ENCODE results near the gene TNN.

TNN gene

DNA sequence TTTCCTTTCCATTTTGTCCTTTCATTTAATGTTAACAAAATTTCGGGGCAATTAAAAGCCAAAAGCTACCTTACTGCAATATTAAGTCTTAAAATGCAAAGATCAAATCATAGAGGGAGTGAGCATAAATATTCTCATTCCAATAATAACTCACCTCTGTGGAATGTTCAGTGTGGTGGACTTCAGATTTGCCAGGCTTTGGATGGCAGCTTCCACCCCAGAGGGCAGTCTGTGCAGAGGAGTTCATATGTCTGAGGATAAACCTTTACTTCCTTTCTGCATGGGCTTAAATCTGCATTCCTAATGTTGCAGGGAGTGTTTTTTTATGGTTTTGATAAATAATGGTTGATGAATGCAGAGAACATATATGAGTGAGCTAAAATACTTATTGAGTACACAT, 108.6 kb downstream of the TNN start:
- DNase-seq (ENCODE audit: low read depth in 2 of 2): no peak

DNA sequence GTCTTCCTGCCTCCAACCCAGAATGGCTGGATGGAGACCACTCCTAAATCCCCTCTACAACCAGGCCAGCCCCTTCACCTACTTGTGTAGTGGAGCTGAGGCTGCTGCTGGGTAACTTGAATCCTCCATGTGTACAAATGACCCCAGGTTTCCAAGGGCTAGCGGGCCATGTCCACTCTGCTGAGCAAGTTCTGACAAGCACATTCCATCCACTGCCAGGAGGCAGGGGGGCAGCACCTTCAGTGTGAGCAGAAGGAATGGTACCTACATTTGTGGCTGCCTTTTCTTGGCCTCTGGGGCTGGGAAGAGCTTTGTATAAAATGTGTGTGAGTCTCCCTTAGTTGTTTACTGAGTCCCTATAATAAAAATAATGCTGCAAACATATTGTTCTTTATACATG, 110.4 kb downstream of the TNN start:
- DNase-seq (ENCODE audit: low read depth in 2 of 2): no peak

DNA sequence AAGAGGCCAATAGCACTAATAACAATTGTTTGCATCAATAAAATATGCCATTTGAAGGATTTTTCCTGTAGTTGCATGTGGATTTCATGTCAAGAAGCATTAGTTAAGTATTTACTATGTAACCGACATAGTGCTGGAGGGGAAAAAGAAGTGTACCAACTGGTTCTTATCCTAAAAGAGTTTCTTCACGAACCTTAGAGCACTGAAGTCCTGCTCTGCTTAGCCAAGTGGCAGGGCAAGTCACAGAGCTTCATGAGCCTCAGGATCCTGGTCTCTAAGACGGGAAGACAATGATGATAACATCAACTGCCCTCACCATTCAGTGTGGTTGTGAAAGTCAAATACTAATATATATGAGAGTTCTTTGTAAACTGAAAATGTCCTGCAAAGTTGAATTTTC, 110.8 kb downstream of the TNN start:
- no peak for DNase-seq (ENCODE audit: low read depth in 2 of 2)

DNA sequence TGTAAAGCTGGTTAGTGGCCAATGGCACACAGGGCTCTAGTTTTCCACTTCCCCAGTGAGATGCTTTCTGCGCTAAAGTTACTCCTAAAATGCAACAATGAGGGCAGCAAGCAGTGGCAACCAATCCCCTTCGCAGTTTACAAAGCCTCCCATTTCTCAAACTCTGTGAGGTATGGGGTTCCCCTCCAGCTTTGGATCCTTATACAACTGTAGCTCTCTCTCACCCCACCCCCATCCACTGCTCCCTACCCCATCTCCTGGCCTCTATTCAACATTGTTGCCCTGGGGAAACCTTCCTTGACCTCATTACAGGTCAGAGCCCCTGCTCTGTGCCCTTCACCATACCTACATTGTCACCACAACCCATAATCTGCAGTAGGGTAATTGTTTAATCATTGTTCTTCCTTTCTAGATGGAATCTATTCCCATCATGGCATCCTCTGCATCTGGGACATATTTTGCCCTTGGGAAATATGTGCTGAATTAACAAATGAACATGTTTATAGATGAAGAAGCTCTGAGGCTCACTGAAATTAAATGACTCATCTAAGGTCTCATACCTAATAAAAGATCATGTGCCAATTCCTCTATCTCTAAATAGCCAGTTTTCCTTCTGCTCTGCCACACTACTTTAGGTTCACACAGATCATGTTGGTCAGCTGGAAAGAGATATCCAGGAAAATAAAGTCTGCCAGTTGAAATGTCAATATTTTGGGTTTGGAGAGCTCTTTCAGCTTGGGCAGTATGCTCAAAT, 112.4 kb downstream of the TNN start:
- no peak for DNase-seq (ENCODE audit: low read depth in 2 of 2)

DNA sequence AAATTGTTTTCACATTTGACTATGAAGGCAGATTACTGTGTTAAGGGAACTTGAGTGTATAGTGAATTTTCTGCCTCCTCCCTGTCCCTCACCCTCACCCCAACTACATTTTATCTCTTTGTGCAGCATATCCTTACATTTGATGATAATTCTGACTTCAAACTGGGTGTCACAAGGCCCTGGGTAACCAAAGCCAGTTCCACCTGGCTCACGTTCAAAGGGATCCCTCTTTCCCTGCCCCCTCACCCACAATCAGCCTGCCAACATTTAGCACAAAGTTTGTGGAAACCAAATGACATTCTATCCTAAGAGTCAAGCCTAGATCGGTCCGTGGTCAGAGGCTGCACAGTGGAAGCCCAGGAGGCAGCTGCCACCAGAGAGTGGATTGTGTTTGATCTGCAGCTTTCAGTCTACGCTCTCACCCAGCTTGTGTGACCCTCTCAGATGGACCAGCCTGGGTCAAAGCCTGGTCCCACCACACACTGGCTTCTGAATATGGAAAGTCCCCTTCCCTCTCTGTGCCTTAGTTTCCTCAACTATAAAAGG, 114.6 kb downstream of the TNN start:
- DNase-seq (ENCODE audit: low read depth in 2 of 2): no peak

DNA sequence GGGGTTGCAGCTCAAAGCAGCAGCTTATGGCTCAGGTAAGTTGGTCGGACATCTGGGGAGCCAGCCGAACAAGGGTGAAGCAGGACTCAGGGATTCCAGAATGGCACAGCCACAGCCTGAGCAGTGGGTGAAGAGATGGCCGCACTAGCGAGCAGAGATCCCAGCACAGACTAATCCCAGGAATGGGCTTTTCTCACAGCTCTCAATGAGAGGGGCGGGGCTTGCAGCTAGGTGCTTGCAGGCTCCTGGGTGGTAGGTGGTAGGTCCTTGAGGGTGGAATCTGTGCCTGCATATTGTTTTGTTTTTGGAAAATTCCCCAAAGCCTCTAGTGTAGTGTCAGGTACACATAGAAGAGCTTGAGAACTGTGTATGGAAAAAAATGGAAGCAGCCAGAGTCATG, 116.0 kb downstream of the TNN start:
- DNase-seq (ENCODE audit: low read depth in 2 of 2): no peak

DNA sequence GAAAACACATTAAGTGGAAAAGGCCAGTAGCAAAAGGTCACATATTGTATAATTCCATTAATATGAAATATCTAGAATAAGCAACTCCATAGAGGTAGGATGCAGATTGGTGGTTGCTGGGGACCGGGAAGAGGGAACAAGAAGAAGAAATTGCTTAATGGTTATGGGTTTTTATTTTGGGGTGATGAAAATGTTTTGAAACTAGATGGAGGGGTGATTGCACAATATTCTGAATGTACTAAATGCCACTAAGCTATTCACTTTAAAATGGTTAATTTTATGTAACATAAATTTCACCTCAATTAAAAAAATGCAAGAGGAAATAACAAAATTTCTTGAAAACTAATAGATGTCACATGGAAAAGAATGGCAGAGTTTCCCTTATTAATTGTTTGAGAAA, 118.3 kb downstream of the TNN start:
- DNase-seq (ENCODE audit: low read depth in 2 of 2): no peak

DNA sequence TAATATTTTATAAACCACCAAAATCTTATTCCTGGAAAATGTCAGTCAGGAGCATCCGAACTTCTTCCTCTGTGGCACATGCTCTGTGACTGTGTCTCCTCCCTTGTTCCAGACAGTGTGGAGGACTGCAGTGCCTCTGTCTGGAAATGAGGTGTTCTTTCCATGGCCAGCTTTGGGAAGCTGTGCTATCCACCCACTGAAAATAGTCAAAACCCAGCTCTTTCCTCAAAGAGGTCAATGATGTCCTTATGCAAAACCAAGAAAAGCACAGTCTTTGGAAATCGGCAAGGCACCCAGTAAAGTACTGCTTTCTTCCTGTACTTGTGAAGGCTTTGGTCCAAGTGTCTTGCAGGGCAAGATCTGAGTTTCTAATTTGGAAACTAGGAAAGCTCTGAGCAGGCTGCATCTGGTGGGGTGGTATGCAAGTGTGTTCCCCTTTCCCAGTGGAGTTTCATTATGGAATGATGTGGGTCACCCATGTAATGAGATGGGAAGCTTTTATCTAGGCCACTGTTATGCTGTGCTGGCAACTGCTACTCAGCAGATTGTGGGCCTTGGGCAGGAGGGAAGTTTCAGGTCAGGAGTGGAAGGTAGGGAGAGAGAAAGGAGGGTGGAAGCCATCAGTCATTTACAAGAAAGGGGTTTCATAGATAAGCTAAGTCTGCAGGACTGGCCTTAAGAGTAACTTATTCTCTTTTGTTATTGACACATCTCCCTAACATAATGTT, 119.0 kb downstream of the TNN start:
- DNase-seq (ENCODE audit: low read depth in 2 of 2): no peak

DNA sequence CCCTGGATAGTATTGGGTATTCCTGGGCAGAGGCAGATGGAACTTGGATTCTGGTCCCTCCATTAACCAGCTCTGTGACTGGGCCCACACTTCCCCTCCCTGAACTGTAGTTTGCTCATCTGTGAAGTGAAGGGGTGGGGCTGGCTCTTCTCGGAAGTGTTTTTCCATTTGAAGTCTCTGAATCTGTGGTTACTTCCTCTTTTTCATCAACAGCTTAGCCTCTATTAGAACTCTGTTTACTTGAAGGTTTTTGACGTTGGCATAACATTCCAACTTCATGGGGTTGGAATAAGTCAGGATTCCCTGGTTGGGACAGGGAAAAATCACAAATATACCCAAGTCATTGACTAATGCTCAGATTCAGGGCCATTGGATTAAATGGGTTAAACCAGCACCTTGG, 121.3 kb downstream of the TNN start:
- peak; percentile 21 to 50 for DNase-seq (ENCODE audit: low read depth in 2 of 2)

DNA sequence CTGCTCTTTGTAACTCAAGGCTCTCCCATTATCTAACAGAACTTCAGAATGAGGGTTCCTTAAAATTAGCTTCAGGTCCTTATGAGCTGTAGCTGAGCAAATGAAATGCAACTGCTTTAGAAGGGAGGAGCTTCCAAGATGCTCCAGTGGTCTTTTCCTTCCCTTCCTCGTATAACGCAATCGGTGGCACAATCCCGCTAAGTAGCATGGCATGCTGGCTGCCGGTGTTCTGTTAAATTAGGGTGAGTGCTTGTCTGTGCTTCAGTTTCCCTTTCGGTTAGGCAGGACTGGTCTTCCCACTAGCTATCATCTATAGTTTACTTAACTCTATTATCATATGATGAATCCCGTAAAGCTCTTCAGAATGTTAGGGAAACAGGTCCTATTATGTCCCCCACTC, 124.0 kb downstream of the TNN start:
- no peak for DNase-seq (ENCODE audit: low read depth in 2 of 2)

DNA sequence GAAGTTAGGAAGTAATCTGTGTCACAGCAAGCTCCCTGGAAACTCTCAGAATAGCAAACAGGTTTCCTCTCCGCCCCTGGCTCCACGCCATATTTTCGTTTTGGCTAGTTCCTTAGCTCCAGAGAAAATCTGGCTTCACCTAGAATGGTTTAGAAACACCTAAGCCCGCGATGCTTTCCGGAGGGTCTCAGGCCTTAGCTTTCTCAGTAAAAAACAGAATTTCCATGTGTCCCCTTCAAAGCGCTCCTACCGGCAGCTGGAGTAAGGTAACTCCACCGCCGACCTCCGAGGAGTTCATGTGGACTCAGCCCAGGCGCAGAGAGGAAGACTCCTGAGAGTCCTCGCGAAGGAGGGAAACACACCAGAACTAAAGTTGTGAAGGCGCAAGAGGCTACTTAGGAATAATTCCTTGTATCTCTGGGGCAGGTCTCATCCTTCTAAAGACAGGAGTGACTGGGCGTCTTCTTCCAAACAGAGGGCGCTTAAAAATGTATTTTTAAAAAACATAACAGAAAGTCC, 124.5 kb downstream of the TNN start:
- DNase-seq (ENCODE audit: low read depth in 2 of 2): no peak

DNA sequence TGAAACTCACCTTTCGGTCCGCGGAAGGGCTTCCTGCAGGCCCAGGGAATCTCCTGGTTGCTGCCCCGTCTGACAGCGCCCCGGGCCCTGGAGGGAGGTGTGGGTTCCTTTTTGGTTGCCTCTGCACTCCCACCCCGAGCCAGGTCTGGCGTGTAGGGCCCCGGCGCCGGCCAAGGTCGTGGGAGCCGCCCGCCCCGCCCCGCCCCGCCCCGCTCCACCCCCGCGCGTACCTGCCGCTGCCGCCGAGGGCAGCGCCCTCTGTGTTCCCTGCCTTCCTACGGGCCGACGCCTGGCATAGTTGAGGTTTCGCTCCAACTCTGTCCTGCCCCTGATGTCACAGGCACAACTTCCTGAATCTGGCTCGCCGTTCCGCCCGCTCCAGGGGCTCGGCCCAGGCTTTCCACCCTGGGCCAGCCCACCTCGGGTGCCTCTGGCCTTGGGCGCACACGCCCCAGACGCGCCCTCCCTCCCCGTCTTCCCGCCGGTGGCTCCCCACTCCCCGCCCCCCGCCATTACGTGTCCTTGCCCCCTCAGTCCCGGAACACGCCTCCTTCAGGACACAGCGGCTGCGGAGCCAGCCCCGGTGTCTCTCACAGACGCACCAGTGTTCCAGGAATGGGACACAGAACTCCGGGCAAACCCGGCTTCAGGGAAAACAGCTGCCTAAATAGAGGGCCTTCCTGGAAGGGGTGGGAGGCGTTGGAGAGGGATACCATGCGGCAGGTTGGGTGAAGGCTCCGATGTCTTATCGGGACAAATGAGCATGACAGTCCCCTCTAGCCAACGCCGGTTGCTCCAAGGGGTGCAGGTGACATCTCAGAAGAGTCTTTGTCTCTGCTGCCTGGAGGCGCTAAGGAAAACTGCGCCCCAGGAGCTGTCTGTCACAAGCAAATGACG, 125.2 kb downstream of the TNN start, which contains the start of gene KIAA0040:
Gene KIAA0040, minus strand, starts transcription at position 147 of the 897 bp plus-strand sequence. CDS start 31,763 bp downstream, outside the sequence.
- DNase-seq (ENCODE audit: low read depth in 2 of 2): peak; percentile 31 to 66

DNA sequence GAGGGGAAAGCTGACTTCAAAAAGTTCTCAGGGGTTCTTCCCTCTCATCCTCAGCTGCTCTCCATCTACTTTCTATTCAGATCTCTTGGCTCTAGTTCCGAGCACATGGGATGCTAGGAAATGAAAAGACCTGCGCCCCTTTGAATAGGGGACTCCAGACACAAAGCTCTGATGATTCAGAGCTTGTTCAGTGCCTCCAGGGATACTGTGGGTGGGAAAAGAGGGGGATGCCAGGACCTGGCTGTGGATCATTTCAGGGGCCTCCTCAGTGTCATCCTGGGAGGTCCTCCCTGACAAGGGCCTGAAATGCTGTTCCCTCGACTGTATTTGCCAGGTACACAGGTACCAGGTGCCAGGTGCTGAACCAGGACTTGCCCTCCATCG, 125.9 kb downstream of the TNN start:
- no peak for DNase-seq (ENCODE audit: low read depth in 2 of 2)

DNA sequence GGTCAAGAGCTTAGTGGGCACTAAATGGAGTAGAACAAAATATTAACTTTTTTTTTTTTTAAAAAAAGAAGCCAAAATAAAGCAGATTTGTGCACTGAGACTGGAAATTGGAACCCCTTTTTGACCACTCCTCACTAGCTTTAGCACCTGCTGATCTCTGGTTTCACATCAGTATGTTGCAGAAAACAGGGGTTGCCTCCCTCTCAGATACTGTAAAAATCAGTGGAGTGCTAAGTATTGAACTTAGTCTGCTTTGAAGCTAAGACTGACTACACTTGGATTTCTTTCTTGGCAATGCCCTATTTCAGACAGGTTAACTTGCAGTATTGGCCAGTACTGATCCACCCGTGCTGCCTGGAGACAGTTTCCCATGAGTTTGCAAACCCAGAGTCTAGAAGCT, 127.6 kb downstream of the TNN start:
- no peak for DNase-seq (ENCODE audit: low read depth in 2 of 2)

DNA sequence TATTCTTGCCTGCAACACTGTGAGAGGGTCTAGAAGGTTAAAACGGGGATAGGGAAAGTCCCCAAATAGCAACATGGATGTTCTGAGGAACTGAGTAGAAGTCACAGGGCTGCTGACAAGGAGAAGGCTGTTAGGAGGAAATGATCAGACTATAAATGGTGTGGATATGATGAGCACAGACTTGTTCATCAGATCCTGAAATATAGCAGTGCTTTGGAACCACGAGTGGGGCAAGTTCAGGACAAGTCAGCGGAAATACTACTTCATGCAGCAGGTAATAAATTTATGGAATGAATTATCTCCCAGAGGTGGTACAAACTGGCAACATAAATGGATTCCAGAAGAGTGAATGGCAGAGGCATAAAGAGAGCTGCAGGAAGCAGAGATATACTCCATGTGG, 128.2 kb downstream of the TNN start:
- DNase-seq (ENCODE audit: low read depth in 2 of 2): no peak

DNA sequence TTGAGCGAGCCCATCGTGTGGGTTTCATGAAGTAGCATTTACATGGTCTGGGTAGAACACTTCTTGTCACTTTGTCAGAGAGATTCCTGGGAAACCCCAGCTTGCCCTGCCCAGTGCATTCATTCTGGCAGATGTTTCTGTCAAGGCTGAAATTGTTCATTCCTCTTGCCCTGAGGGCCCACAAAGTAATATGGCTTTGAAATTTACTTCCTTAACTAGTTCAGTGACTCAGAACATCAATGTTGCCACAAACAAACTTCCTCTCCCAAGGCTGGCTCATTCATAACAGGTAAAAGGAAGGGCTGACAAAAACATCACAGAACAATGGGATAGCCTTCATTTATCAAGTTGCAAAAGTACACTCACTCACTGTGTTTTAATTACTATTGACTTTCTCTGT, 129.9 kb downstream of the TNN start:
- no peak for DNase-seq (ENCODE audit: low read depth in 2 of 2)
